A673 (cell line): Measurements from ENCODE around the gene POU4F2. TPM values are rescaled to one million over a fixed set of nuclear protein-coding genes. Genes with fewer than 3 reads are reported as not detected.

Experiments used
- Bru-seq: library from RNA; stranded (reverse); fragments of 400-500 nt; gene quantifications from one replicate; lab custom pipeline; 2021; lab: Mats Ljungman, UMichigan
- BruChase-seq, 2 experiments: library from RNA; stranded (reverse); fragments of 400-500 nt; gene quantifications; one replicate each; lab custom pipeline; 2021; lab: Mats Ljungman, UMichigan
- BruUV-seq: library from RNA; stranded (reverse); fragments of 400-500 nt; replicated peaks from 2 replicates; lab custom pipeline; 2021; lab: Mats Ljungman, UMichigan
- CTCF ChIA-PET: fragments of 300-600 bp; sonication (Branson Sonifier 250); formaldehyde crosslinking; loops from one replicate; lab custom pipeline; 2022; ENCODE audit warnings: antibody characterized with exemption; lab: Charles Lee
- POLR2A ChIA-PET: fragments of 300-600 bp; sonication (Branson Sonifier 250); formaldehyde crosslinking; loops from one replicate; lab custom pipeline; 2022; ENCODE audit warnings: antibody characterized with exemption; ENCODE audit not compliant: low non-redundant PET; lab: Charles Lee
- DNase-seq: peaks from one replicate; pipeline ENCODE4 v3.0.0-alpha.2; 2015; ENCODE audit warnings: low spot score
- H3K27ac ChIP-seq: fragments of 200-600 bp; sonication (generic); 2 replicates; pipeline ENCODE4 v1.5.1; 2016; ENCODE audit warnings: mixed run types, low read depth, mild to moderate bottlenecking, mixed read lengths, antibody characterized with exemption, low read length; ENCODE audit not compliant: poor library complexity, severe bottlenecking
- H3K27me3 ChIP-seq: fragments of 200-600 bp; sonication (generic); replicated peaks from 2 replicates; pipeline ENCODE4 v1.6.1; 2017; ENCODE audit warnings: mixed run types, low read depth, mild to moderate bottlenecking, mixed read lengths, antibody characterized with exemption, low read length; ENCODE audit not compliant: insufficient read depth, poor library complexity
- H3K36me3 ChIP-seq: fragments of 200-600 bp; sonication (generic); 2 replicates; pipeline ENCODE4 v1.6.1; 2016; ENCODE audit warnings: mixed run types, mild to moderate bottlenecking, mixed read lengths, antibody characterized with exemption, low read length; ENCODE audit not compliant: insufficient read depth, poor library complexity, severe bottlenecking
- H3K4me1 ChIP-seq: fragments of 200-600 bp; sonication (generic); 2 replicates; pipeline ENCODE4 v1.6.1; 2017; ENCODE audit warnings: mixed run types, mild to moderate bottlenecking, mixed read lengths, antibody characterized with exemption, low read length; ENCODE audit not compliant: insufficient read depth, poor library complexity, severe bottlenecking
- H3K4me3 ChIP-seq: fragments of 200-600 bp; sonication (generic); 2 replicates; pipeline ENCODE4 v1.5.1; 2016; ENCODE audit warnings: low read depth, mixed run types, mild to moderate bottlenecking, mixed read lengths, low read length; ENCODE audit not compliant: poor library complexity, severe bottlenecking
- H3K9me3 ChIP-seq: fragments of 200-600 bp; sonication (generic); 2 replicates; pipeline ENCODE4 v1.6.1; 2016; ENCODE audit warnings: mixed run types, low read depth, mild to moderate bottlenecking, mixed read lengths, antibody characterized with exemption, low read length; ENCODE audit not compliant: poor library complexity, severe bottlenecking
- EZH2 ChIP-seq: fragments of 200-600 bp; sonication (generic); IDR thresholded peaks from 2 replicates; pipeline ENCODE4 v1.6.1; 2017; ENCODE audit warnings: borderline replicate concordance, low read depth, mild to moderate bottlenecking, mixed read lengths, antibody characterized with exemption, low read length; ENCODE audit not compliant: poor library complexity, severe bottlenecking
- intact Hi-C: fragments of 100-400 bp; cut with micrococcal nuclease; formaldehyde crosslinking; loops from one replicate; pipeline ENCODE4 v1.10.0; 2022; ENCODE audit not compliant: unreplicated experiment
- long read RNA-seq: library from polyadenylated mRNA; stranded (forward); transcript quantifications from one replicate; pipeline ENCODE4 v2.0.0, GENCODE V29; 2022
- total RNA-seq: library from RNA; stranded (reverse); gene quantifications from 2 replicates; pipeline ENCODE4 v1.2.3, GENCODE V29; 2021
- TF ChIP-seq, protein P1 (sequence below): fragments of 300-800, 200-600 bp; sonication (generic); conservative IDR thresholded peaks from 2 replicates; pipeline ENCODE4 v1.5.1; 2017; ENCODE audit warnings: low read depth, mild to moderate bottlenecking, antibody characterized with exemption, low read length, moderate library complexity, mixed read lengths

POU4F2 gene, protein sequence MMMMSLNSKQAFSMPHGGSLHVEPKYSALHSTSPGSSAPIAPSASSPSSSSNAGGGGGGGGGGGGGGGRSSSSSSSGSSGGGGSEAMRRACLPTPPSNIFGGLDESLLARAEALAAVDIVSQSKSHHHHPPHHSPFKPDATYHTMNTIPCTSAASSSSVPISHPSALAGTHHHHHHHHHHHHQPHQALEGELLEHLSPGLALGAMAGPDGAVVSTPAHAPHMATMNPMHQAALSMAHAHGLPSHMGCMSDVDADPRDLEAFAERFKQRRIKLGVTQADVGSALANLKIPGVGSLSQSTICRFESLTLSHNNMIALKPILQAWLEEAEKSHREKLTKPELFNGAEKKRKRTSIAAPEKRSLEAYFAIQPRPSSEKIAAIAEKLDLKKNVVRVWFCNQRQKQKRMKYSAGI
- total RNA-seq (2.6 and 4.6 TPM in 2 replicates), Bru-seq, nascent RNA (percentile 50 among the genes with signal in this experiment), BruChase-seq, experiment 1, labeled RNA remaining after a 2-hour chase (percentile 76 among the genes with signal in this experiment), BruChase-seq, experiment 2, labeled RNA remaining after a 6-hour chase (percentile 49 among the genes with signal in this experiment)
- long read RNA-seq, transcript POU4F2-201 (2 exons, 3,144 nt) = major isoform, 12 of 17 reads
- long read RNA-seq, partial matches to known transcripts = 5 of 17 reads
- long read RNA-seq, other reads (novel, unspliced or antisense) = 0 of 17 reads

GRCh38 chr4:146638786-146639505 lies at the start of gene POU4F2:
Gene POU4F2 (plus strand): TSS chr4:146638893. CDS start chr4:146639141, 248 bp downstream.
- Histone ChIP-seq H3K4me1 (peaks cover 10% of the 10 kb centered on the region), H3K36me3 (no peaks in the 10 kb centered on the region), H3K9me3 (no peaks in the 10 kb centered on the region), H3K27me3 (peaks cover 38% of the 10 kb centered on the region), H3K27ac (no peak within 1 kb of the TSS), H3K4me3 (peak within 1 kb of the TSS; percentile 61)
- TF ChIP-seq, protein P1, sequence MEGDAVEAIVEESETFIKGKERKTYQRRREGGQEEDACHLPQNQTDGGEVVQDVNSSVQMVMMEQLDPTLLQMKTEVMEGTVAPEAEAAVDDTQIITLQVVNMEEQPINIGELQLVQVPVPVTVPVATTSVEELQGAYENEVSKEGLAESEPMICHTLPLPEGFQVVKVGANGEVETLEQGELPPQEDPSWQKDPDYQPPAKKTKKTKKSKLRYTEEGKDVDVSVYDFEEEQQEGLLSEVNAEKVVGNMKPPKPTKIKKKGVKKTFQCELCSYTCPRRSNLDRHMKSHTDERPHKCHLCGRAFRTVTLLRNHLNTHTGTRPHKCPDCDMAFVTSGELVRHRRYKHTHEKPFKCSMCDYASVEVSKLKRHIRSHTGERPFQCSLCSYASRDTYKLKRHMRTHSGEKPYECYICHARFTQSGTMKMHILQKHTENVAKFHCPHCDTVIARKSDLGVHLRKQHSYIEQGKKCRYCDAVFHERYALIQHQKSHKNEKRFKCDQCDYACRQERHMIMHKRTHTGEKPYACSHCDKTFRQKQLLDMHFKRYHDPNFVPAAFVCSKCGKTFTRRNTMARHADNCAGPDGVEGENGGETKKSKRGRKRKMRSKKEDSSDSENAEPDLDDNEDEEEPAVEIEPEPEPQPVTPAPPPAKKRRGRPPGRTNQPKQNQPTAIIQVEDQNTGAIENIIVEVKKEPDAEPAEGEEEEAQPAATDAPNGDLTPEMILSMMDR = no peak
- TF ChIP-seq EZH2 = no peak
- ChIA-PET POLR2A (no interaction called here), CTCF (interaction anchor here (0.7 kb wide), 1 partner anchor 277 kb away, joined by 3 read pairs; no protein-coding TSS in a partner anchor)
- BruUV-seq = no TSS peak
- DNase-seq = peak; percentile 85
- intact Hi-C loops = loop anchor here (5.0 kb wide), 3 partner anchors 117 to 292 kb away; partner anchors contain the start of gene SLC10A7

DNA sequence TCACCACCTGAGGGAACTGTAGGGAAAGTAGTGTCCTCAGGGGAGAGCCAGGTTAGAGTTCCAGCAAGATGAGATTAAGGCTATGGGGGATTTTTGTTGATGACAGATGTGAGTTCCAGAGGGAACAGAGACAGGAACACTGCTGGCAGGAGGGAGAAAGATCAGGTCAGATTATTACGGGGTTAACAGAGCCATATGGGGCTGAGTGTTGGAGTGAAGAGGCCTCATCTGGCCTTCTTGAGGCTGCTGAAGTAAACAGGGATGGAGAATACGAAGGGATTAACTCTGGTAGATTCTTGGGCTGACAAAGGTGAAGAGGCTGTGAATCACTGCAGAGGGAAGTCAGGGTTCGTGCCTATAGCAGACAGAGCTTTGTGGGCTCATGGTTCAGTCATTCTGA lies 47.9 kb upstream of the POU4F2 start:
- Histone ChIP-seq H3K4me1 (peaks cover 15% of the 10 kb centered on the region), H3K27me3 (no peaks in the 10 kb centered on the region), H3K4me3 (no peak overlapping the region), H3K9me3 (no peaks in the 10 kb centered on the region), H3K27ac (no peak overlapping the region), H3K36me3 (no peaks in the 10 kb centered on the region)
- DNase-seq = no peak
- POLR2A ChIA-PET = no interaction called here
- intact Hi-C loops = no loop called here
- CTCF ChIA-PET = no interaction called here
- TF ChIP-seq EZH2 = no peak
- TF ChIP-seq, protein P1 = no peak
- BruUV-seq = no TSS peak

GRCh38 chr4:146592019-146592418 lies 46.7 kb upstream of the POU4F2 start:
- ChIA-PET POLR2A (no interaction called here), CTCF (no interaction called here)
- no peaks in the 10 kb centered on the region for H3K9me3 ChIP-seq
- H3K27me3 ChIP-seq = no peaks in the 10 kb centered on the region
- peaks cover 3% of the 10 kb centered on the region for H3K4me1 ChIP-seq
- no peak for DNase-seq
- TF ChIP-seq, protein P1 = no peak
- TF ChIP-seq EZH2 = no peak
- intact Hi-C loops = no loop called here
- no peak overlapping the region for H3K4me3 ChIP-seq
- BruUV-seq = no TSS peak
- no peak overlapping the region for H3K27ac ChIP-seq
- no peaks in the 10 kb centered on the region for H3K36me3 ChIP-seq
